Ascending aorta (tissue), 2 donors: ENCODE measurements around the gene SLC24A3. TPM values are rescaled to one million over a fixed set of nuclear protein-coding genes. Genes with fewer than 3 reads are reported as not detected.

Experiments used
- DNase-seq, 2 donors: peaks; one replicate each; pipeline ENCODE4 v3.0.0-alpha.2; 2019; ENCODE audit warnings: low spot score in 2 of 2
- H3K27ac ChIP-seq, 2 donors: fragments of 200-600 bp; sonication (generic); one replicate each; pipeline ENCODE4 v1.5.1; 2016 to 2017; ENCODE audit warnings: mild to moderate bottlenecking in 1 of 2
- H3K27me3 ChIP-seq: fragments of 200-600 bp; sonication (generic); one replicate; pipeline ENCODE4 v1.5.1; 2017
- H3K36me3 ChIP-seq, 2 donors: fragments of 200-600 bp; sonication (generic); one replicate each; pipeline ENCODE4 v1.5.1; 2016
- H3K4me1 ChIP-seq, 2 donors: fragments of 200-600 bp; sonication (generic); one replicate each; pipeline ENCODE4 v1.5.1; 2016 to 2017; ENCODE audit warnings: mild to moderate bottlenecking in 1 of 2
- H3K4me3 ChIP-seq, 2 donors: fragments of 200-600 bp; sonication (generic); one replicate each; pipeline ENCODE4 v1.5.1; 2016 to 2017; ENCODE audit warnings: mild to moderate bottlenecking in 1 of 2
- H3K9me3 ChIP-seq, 2 donors: fragments of 200-600 bp; sonication (generic); one replicate each; pipeline ENCODE4 v1.5.1; 2016
- intact Hi-C: fragments of 100-400 bp; cut with DNase I; formaldehyde crosslinking; loops from one replicate; pipeline ENCODE4 v1.15.1; 2023
- total RNA-seq: library from RNA; depleted of rRNA; stranded (reverse); fragments of >200 nt; gene quantifications from one replicate; pipeline ENCODE4 v1.1.0, GENCODE V29; 2016
- TF ChIP-seq, protein P1 (sequence below), 3 experiments: fragments of 200-600 bp in 2 of 3; fragments of 450-650 bp in 1 of 3; sonication (generic) in 2 of 3; IDR thresholded peaks; one replicate each; pipeline ENCODE4 v1.5.1; 2016 to 2019; ENCODE audit warnings: antibody characterized with exemption in 3 of 3, mild to moderate bottlenecking in 1 of 3, moderate library complexity in 1 of 3

The SLC24A3 gene
- total RNA-seq, 1 donor from 2014 or later = 12.9 TPM

DNA sequence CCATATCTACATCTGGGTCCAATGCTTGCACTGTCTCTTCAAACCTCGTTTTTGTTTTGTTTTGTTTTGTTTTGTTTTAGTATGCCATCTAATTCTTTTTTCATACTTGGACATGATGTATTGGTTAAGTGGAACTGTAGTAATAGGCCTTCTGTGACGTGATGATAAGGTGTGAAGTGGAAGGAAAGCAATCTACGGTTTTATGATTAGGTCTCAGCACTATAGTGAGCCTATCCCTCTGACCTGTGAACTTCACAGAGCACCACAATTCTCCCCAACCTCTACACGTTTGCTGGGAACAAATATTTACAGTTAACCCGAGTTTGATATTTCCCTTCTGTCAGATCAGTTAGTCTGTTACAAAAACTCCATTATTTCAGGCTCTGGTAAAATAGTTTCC is 19.1 kb upstream of the SLC24A3 start:
- intact Hi-C loops = no loop called here
- Histone ChIP-seq H3K27me3 (no peaks in the 10 kb centered on the region), H3K36me3 (no peaks in the 10 kb centered on the region), H3K27ac (no peak overlapping the region), H3K4me1 (no peaks in the 10 kb centered on the region), H3K9me3 (no peaks in the 10 kb centered on the region), H3K4me3 (no peak overlapping the region)
- no peak for DNase-seq
- TF ChIP-seq, protein P1, sequence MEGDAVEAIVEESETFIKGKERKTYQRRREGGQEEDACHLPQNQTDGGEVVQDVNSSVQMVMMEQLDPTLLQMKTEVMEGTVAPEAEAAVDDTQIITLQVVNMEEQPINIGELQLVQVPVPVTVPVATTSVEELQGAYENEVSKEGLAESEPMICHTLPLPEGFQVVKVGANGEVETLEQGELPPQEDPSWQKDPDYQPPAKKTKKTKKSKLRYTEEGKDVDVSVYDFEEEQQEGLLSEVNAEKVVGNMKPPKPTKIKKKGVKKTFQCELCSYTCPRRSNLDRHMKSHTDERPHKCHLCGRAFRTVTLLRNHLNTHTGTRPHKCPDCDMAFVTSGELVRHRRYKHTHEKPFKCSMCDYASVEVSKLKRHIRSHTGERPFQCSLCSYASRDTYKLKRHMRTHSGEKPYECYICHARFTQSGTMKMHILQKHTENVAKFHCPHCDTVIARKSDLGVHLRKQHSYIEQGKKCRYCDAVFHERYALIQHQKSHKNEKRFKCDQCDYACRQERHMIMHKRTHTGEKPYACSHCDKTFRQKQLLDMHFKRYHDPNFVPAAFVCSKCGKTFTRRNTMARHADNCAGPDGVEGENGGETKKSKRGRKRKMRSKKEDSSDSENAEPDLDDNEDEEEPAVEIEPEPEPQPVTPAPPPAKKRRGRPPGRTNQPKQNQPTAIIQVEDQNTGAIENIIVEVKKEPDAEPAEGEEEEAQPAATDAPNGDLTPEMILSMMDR (IDR thresholded peaks at IDR 0.05) = no peak

DNA sequence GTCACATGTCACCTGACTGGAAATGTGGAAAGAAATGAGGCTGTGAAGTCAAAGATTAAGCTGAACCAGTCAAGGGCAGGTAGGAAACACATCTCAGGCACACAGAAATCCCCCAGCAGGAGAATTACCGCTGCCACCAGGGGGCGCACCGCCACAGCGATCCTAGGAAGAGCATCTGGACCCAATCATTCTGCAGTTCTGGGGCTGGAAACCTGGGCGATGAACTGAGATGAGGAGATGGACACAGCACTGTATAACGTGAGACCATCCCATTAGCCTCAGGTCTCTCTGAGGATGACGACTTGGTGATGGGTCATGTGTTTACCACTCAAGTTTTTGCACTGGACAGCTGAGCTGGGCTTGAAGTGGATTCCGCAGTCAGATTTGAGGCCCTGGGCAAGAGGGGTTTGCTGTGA is 6.5 kb upstream of the SLC24A3 start:
- Histone ChIP-seq H3K27me3 (no peaks in the 10 kb centered on the region), H3K4me3 (no peak overlapping the region), H3K27ac (no peak overlapping the region), H3K9me3 (no peaks in the 10 kb centered on the region), H3K4me1 (peaks cover under 1 to 9% of the 10 kb centered on the region in 2 donors), H3K36me3 (no peaks in the 10 kb centered on the region)
- TF ChIP-seq, protein P1 (IDR thresholded peaks at IDR 0.05) = peak; percentile 57 to 91 (median 81)
- intact Hi-C loops = loop anchor here (1.0 kb wide), 1 partner anchor 456 kb away; no protein-coding TSS in a partner anchor
- DNase-seq = peak in 1 of 2 donors; percentile 83

DNA sequence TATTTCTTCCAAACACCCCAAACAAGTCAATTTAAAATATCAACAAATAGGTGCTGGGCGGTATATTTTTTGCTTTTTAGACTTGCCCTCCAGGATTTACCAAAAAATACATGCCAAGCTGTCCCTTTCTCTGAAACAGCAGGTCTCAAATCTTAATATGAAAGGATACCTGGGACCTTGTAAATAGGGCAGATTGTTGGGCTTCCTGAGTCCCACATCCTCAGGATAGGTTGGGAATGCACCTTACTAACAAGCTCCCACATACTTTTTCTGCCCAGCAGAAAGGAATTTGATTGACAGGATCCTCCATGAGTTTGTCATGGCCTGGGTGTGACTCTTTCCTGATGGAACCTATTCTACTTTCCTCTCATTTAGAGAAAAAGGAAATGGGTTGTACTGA is 4.9 kb upstream of the SLC24A3 start:
- Histone ChIP-seq H3K4me3 (no peak overlapping the region), H3K27me3 (no peaks in the 10 kb centered on the region), H3K27ac (no peak overlapping the region), H3K36me3 (no peaks in the 10 kb centered on the region), H3K4me1 (peaks cover 4 to 17% of the 10 kb centered on the region in 2 donors), H3K9me3 (no peaks in the 10 kb centered on the region)
- no peak for DNase-seq
- TF ChIP-seq, protein P1 (IDR thresholded peaks at IDR 0.05) = no peak
- intact Hi-C loops = loop anchor here (1.0 kb wide), 1 partner anchor 377 kb away; no protein-coding TSS in a partner anchor

DNA sequence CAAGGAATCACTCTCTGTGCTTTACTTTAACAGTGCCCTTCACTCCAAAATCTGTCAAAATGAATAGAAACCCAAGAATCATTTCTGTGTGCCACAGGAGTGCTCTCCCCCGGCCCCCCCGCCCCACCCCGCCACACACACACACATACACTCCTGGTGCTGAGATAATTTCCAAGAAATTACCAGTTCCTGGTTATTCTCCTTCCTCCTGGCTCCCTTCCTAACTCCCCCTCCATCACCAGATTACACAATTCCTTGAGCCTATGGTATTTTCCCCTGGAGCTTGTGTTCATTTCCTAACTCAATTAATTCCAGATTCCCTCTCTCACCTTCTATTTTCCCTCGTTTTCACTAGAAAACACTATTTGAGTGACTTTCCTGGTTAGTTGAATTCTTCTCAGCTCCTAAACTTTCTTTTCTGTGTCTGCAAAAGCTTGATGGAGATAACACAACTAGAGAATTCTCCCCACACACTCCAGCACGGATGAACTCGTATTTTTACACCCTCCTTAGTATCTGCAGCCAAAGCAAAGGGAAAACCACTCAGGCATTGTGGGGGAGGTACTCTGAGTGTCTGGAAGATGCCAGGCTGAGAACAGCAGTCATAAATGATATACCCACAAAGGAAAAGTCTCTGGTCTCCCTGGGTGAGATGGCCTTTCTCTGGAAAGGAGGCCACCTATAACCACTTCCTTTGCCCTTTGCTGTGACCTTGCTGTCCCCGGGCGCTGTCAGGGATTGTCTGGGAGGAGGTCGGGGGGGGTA is 1.9 kb upstream of the SLC24A3 start:
- Histone ChIP-seq H3K4me3 (no peak overlapping the region), H3K27me3 (no peaks in the 10 kb centered on the region), H3K27ac (peak overlapping the region; percentile 58 to 70), H3K9me3 (no peaks in the 10 kb centered on the region), H3K4me1 (peaks cover 4 to 19% of the 10 kb centered on the region in 2 donors), H3K36me3 (no peaks in the 10 kb centered on the region)
- no peak for DNase-seq
- intact Hi-C loops = no loop called here
- TF ChIP-seq, protein P1 (IDR thresholded peaks at IDR 0.05) = no peak

DNA sequence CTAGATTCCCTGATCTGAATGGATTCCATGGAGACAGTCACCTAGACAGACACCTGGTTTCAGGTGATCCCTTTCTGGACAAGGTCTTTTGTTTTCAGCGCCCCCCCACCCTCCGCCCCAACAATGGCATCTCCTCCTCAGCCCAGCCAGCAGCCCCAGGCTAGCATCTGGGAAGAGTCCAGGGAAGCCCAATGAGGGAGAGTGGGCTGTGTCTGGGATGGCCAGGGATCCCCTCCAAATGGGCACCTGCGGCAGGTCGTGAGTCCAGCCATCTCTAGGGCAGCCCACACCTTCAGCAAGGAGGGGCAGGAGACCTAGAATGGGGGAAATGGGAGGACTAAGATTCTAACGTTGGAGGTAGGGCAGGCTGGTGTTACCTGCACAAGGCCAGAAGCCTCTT is 1.2 kb upstream of the SLC24A3 start:
- Histone ChIP-seq H3K9me3 (no peaks in the 10 kb centered on the region), H3K36me3 (no peaks in the 10 kb centered on the region), H3K4me1 (peaks cover 4 to 19% of the 10 kb centered on the region in 2 donors), H3K27ac (peak overlapping the region; percentile 58 to 70), H3K4me3 (peak overlapping the region; percentile 68 to 90), H3K27me3 (no peaks in the 10 kb centered on the region)
- TF ChIP-seq, protein P1 (IDR thresholded peaks at IDR 0.05) = no peak
- intact Hi-C loops = no loop called here
- DNase-seq = no peak
